A673 (cell line): ENCODE data around the gene HECW1. TPM values are rescaled to one million over a fixed set of nuclear protein-coding genes. Genes with fewer than 3 reads are reported as not detected.

ENCODE experiments used
- BruUV-seq: library from RNA; stranded (reverse); fragments of 400-500 nt; replicated peaks from 2 replicates; lab custom pipeline; 2021; lab: Mats Ljungman, UMichigan
- CTCF ChIA-PET: fragments of 300-600 bp; sonication (Branson Sonifier 250); formaldehyde crosslinking; loops from one replicate; lab custom pipeline; 2022; ENCODE audit warnings: antibody characterized with exemption; lab: Charles Lee
- POLR2A ChIA-PET: fragments of 300-600 bp; sonication (Branson Sonifier 250); formaldehyde crosslinking; loops from one replicate; lab custom pipeline; 2022; ENCODE audit warnings: antibody characterized with exemption; ENCODE audit not compliant: low non-redundant PET; lab: Charles Lee
- DNase-seq: peaks from one replicate; pipeline ENCODE4 v3.0.0-alpha.2; 2015; ENCODE audit warnings: low spot score
- H3K27ac ChIP-seq: fragments of 200-600 bp; sonication (generic); 2 replicates; pipeline ENCODE4 v1.5.1; 2016; ENCODE audit warnings: mixed run types, low read depth, mild to moderate bottlenecking, mixed read lengths, antibody characterized with exemption, low read length; ENCODE audit not compliant: poor library complexity, severe bottlenecking
- H3K27me3 ChIP-seq: fragments of 200-600 bp; sonication (generic); replicated peaks from 2 replicates; pipeline ENCODE4 v1.6.1; 2017; ENCODE audit warnings: mixed run types, low read depth, mild to moderate bottlenecking, mixed read lengths, antibody characterized with exemption, low read length; ENCODE audit not compliant: insufficient read depth, poor library complexity
- H3K36me3 ChIP-seq: fragments of 200-600 bp; sonication (generic); 2 replicates; pipeline ENCODE4 v1.6.1; 2016; ENCODE audit warnings: mixed run types, mild to moderate bottlenecking, mixed read lengths, antibody characterized with exemption, low read length; ENCODE audit not compliant: insufficient read depth, poor library complexity, severe bottlenecking
- H3K4me1 ChIP-seq: fragments of 200-600 bp; sonication (generic); 2 replicates; pipeline ENCODE4 v1.6.1; 2017; ENCODE audit warnings: mixed run types, mild to moderate bottlenecking, mixed read lengths, antibody characterized with exemption, low read length; ENCODE audit not compliant: insufficient read depth, poor library complexity, severe bottlenecking
- H3K4me3 ChIP-seq: fragments of 200-600 bp; sonication (generic); 2 replicates; pipeline ENCODE4 v1.5.1; 2016; ENCODE audit warnings: low read depth, mixed run types, mild to moderate bottlenecking, mixed read lengths, low read length; ENCODE audit not compliant: poor library complexity, severe bottlenecking
- H3K9me3 ChIP-seq: fragments of 200-600 bp; sonication (generic); 2 replicates; pipeline ENCODE4 v1.6.1; 2016; ENCODE audit warnings: mixed run types, low read depth, mild to moderate bottlenecking, mixed read lengths, antibody characterized with exemption, low read length; ENCODE audit not compliant: poor library complexity, severe bottlenecking
- CTCF ChIP-seq: fragments of 300-800, 200-600 bp; sonication (generic); conservative IDR thresholded peaks from 2 replicates; pipeline ENCODE4 v1.5.1; 2017; ENCODE audit warnings: low read depth, mild to moderate bottlenecking, antibody characterized with exemption, low read length, moderate library complexity, mixed read lengths
- EZH2 ChIP-seq: fragments of 200-600 bp; sonication (generic); IDR thresholded peaks from 2 replicates; pipeline ENCODE4 v1.6.1; 2017; ENCODE audit warnings: borderline replicate concordance, low read depth, mild to moderate bottlenecking, mixed read lengths, antibody characterized with exemption, low read length; ENCODE audit not compliant: poor library complexity, severe bottlenecking
- intact Hi-C: fragments of 100-400 bp; cut with micrococcal nuclease; formaldehyde crosslinking; loops from one replicate; pipeline ENCODE4 v1.10.0; 2022; ENCODE audit not compliant: unreplicated experiment
- total RNA-seq: library from RNA; stranded (reverse); gene quantifications from 2 replicates; pipeline ENCODE4 v1.2.3, GENCODE V29; 2021

HECW1 gene
- total RNA-seq, 1 experiment from 2014 or later: 0.39 TPM

DNA sequence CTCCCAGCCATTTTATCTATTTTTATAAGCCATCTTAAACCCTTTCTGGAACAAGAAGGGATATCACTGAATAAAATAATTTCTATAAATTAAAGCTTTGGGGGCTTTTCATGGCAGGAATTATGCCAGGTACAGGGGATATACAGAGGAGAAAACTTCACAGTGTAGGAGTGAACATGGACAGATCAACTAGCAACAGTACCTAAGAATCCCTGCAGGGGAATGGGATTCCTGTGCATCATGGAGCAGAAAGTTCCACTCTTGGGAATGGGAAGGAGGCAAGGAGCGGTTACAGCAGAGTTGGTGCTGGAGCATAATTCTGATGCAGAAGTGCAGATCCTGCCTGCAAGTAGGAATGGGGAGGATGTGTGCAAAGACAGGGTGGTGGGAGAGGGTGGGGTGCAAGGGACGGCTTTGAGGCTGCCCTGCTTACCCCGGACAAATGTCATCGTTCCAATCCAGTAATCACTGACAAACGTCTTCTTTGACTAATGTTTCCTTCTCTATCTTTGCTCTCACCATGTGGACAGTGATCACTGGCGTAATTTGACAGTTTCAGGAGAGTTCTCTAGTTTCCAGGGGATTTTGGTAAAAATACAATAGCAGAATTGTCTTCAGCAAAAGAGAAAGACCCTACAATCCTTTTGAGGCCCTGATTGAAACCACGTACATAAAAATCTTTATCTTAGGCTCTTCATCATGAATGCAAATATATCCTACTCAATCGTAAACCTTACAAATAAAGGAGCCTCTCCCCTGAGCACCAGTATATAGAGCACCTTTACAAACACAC lies 196.7 kb downstream of the HECW1 start:
- H3K9me3 ChIP-seq: no peaks in the 10 kb centered on the region
- no peaks in the 10 kb centered on the region for H3K27me3 ChIP-seq
- intact Hi-C loops: no loop called here
- CTCF ChIA-PET: no interaction called here
- POLR2A ChIA-PET: no interaction called here
- DNase-seq: no peak
- no peak overlapping the region for H3K4me3 ChIP-seq
- H3K27ac ChIP-seq: no peak overlapping the region
- no peak for TF ChIP-seq CTCF
- no peak for TF ChIP-seq EZH2
- H3K36me3 ChIP-seq: no peaks in the 10 kb centered on the region
- BruUV-seq: no TSS peak
- H3K4me1 ChIP-seq: peaks cover 5% of the 10 kb centered on the region

GRCh38 chr7:43309706-43310022 lies 197.2 kb downstream of the HECW1 start:
- H3K4me1 ChIP-seq: peaks cover 3% of the 10 kb centered on the region
- TF ChIP-seq EZH2: no peak
- TF ChIP-seq CTCF: no peak
- DNase-seq: no peak
- no peaks in the 10 kb centered on the region for H3K36me3 ChIP-seq
- H3K4me3 ChIP-seq: no peak overlapping the region
- BruUV-seq: no TSS peak
- ChIA-PET POLR2A (no interaction called here), CTCF (no interaction called here)
- intact Hi-C loops: no loop called here
- H3K27me3 ChIP-seq: no peaks in the 10 kb centered on the region
- H3K9me3 ChIP-seq: no peaks in the 10 kb centered on the region
- no peak overlapping the region for H3K27ac ChIP-seq

- BruUV-seq: no TSS peak
- no peaks in the 10 kb centered on the region for H3K4me1 ChIP-seq
- ChIA-PET POLR2A (no interaction called here), CTCF (no interaction called here)
- no peaks in the 10 kb centered on the region for H3K27me3 ChIP-seq
- no peaks in the 10 kb centered on the region for H3K36me3 ChIP-seq
- no peaks in the 10 kb centered on the region for H3K9me3 ChIP-seq
- H3K27ac ChIP-seq: no peak overlapping the region
- no peak for TF ChIP-seq EZH2
- TF ChIP-seq CTCF: no peak
- no peak overlapping the region for H3K4me3 ChIP-seq
- DNase-seq: no peak
- intact Hi-C loops: no loop called here
These were observed 198.6 kb downstream of the HECW1 start for GRCh38 chr7:43311052-43311451.
